Panc1 (cell line): ENCODE results near the gene HSPB8. TPM values are rescaled to one million over a fixed set of nuclear protein-coding genes. Genes with fewer than 3 reads are reported as not detected.

Source experiments
- ATAC-seq: fragments of 200-7000 bp; cut with Tn5 transposase; 2 replicates; pipeline ENCODE4 v1.9.1; 2020; ENCODE audit warnings: mild to moderate bottlenecking, moderate library complexity
- BruUV-seq: library from RNA; stranded (reverse); fragments of 400-500 nt; replicated peaks from 2 replicates; lab custom pipeline; 2021; lab: Mats Ljungman, UMichigan
- CTCF ChIA-PET: fragments of 300-600 bp; sonication (Branson Sonifier 250); formaldehyde crosslinking; loops from one replicate; lab custom pipeline; 2022; ENCODE audit warnings: antibody characterized with exemption; lab: Charles Lee
- POLR2A ChIA-PET: fragments of 300-600 bp; sonication (Branson Sonifier 250); formaldehyde crosslinking; loops from one replicate; lab custom pipeline; 2022; ENCODE audit warnings: antibody characterized with exemption; lab: Charles Lee
- DNase-seq: peaks from one replicate; pipeline ENCODE4 v3.0.0-alpha.2; 2010; ENCODE audit warnings: low read depth, low spot score
- H3K27ac ChIP-seq: 2 replicates; pipeline ENCODE4 v1.5.1; 2011; ENCODE audit warnings: mild to moderate bottlenecking, low read length, inconsistent platforms
- H3K27me3 ChIP-seq: fragments of 200-500 bp; sonication (Bioruptor generic); 2 replicates; pipeline ENCODE4 v1.6.0; 2014; ENCODE audit warnings: low read length, inconsistent platforms; ENCODE audit not compliant: control insufficient read depth, insufficient read depth
- H3K36me3 ChIP-seq: fragments of 200-500 bp; sonication (Bioruptor generic); 2 replicates; pipeline ENCODE4 v1.5.1; 2014; ENCODE audit warnings: inconsistent platforms, mild to moderate bottlenecking, low read length, moderate library complexity; ENCODE audit not compliant: control insufficient read depth, insufficient read depth
- H3K4me1 ChIP-seq: 2 replicates; pipeline ENCODE4 v1.5.1; 2011; ENCODE audit warnings: inconsistent platforms, mild to moderate bottlenecking, low read length, moderate library complexity; ENCODE audit not compliant: control insufficient read depth, insufficient read depth
- H3K4me3 ChIP-seq, 2 experiments: 2 replicates each; pipeline ENCODE4 v1.5.1; 2011 to 2012; ENCODE audit warnings: low read depth in 2 of 2, low read length in 2 of 2, mild to moderate bottlenecking in 2 of 2, inconsistent platforms in 1 of 2, moderate library complexity in 1 of 2
- H3K9me3 ChIP-seq: fragments of 200-500 bp; sonication (Bioruptor generic); 2 replicates; pipeline ENCODE4 v1.5.1; 2014; ENCODE audit warnings: low read depth, mild to moderate bottlenecking, inconsistent platforms, low read length, moderate library complexity; ENCODE audit not compliant: control insufficient read depth, insufficient read depth
- POLR2AphosphoS5 ChIP-seq: IDR thresholded peaks from 2 replicates; pipeline ENCODE4 v1.6.1; 2012; ENCODE audit warnings: mild to moderate bottlenecking, low read depth, low read length, moderate library complexity
- REST ChIP-seq, 2 experiments: IDR thresholded peaks; 2 replicates each; pipeline ENCODE4 v1.6.1; 2011 to 2012; ENCODE audit warnings: low read depth in 2 of 2, control low read depth in 1 of 2, low read length in 1 of 2, mild to moderate bottlenecking in 1 of 2, moderate library complexity in 1 of 2; ENCODE audit not compliant: insufficient read depth in 1 of 2
- SIN3A ChIP-seq: IDR thresholded peaks from 2 replicates; pipeline ENCODE4 v1.6.1; 2012; ENCODE audit warnings: low read depth, mild to moderate bottlenecking, low read length, moderate library complexity, borderline replicate concordance; ENCODE audit not compliant: insufficient read depth
- TCF7L2 ChIP-seq: IDR thresholded peaks from 2 replicates; pipeline ENCODE4 v1.6.1; 2011; ENCODE audit warnings: mild to moderate bottlenecking, low read depth, low read length, inconsistent platforms
- in situ Hi-C: cut with HindIII; loops from 2 replicates; pipeline ENCODE4 v1.10.0; 2016; ENCODE audit warnings: low sequenced_read_pairs, low pct_unique_long_range_greater_than_20kb
- intact Hi-C: fragments of 100-400 bp; cut with micrococcal nuclease; formaldehyde crosslinking; loops from one replicate; pipeline ENCODE4 v1.10.0; 2022; ENCODE audit not compliant: unreplicated experiment
- total RNA-seq: library from RNA; stranded (reverse); gene quantifications from one replicate; pipeline ENCODE4 v1.2.1, GENCODE V29; 2021; ENCODE audit not compliant: unreplicated experiment
- TF ChIP-seq, protein P1 (sequence below): fragments of 450-650 bp; IDR thresholded peaks from 2 replicates; pipeline ENCODE4 v1.5.1; 2017; ENCODE audit warnings: mild to moderate bottlenecking

The HSPB8 gene
- total RNA-seq, 1 experiment from 2014 or later: 2.0 TPM

GRCh38 chr12:119136811-119137410 lies 41.8 kb upstream of the HSPB8 start:
- H3K27me3 ChIP-seq: peaks cover 4% of the 10 kb centered on the region
- in situ Hi-C loops: no loop called here
- no peaks in the 10 kb centered on the region for H3K4me1 ChIP-seq
- TF ChIP-seq TCF7L2 (no peak), SIN3A (no peak), POLR2AphosphoS5 (no peak), REST (IDR thresholded peaks at IDR 0.05; ENCODE audit: insufficient read depth in 1 of 2, low read depth in 2 of 2, low read length in 1 of 2) (no peak)
- TF ChIP-seq, protein P1, sequence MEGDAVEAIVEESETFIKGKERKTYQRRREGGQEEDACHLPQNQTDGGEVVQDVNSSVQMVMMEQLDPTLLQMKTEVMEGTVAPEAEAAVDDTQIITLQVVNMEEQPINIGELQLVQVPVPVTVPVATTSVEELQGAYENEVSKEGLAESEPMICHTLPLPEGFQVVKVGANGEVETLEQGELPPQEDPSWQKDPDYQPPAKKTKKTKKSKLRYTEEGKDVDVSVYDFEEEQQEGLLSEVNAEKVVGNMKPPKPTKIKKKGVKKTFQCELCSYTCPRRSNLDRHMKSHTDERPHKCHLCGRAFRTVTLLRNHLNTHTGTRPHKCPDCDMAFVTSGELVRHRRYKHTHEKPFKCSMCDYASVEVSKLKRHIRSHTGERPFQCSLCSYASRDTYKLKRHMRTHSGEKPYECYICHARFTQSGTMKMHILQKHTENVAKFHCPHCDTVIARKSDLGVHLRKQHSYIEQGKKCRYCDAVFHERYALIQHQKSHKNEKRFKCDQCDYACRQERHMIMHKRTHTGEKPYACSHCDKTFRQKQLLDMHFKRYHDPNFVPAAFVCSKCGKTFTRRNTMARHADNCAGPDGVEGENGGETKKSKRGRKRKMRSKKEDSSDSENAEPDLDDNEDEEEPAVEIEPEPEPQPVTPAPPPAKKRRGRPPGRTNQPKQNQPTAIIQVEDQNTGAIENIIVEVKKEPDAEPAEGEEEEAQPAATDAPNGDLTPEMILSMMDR: no peak
- no TSS peak for BruUV-seq
- ATAC-seq (no peak), DNase-seq (no peak)
- POLR2A ChIA-PET: no interaction called here
- no peak overlapping the region for H3K4me3 ChIP-seq
- CTCF ChIA-PET: no interaction called here
- intact Hi-C loops: no loop called here
- no peak overlapping the region for H3K27ac ChIP-seq
- no peaks in the 10 kb centered on the region for H3K36me3 ChIP-seq
- no peaks in the 10 kb centered on the region for H3K9me3 ChIP-seq

- CTCF ChIA-PET: no interaction called here
- intact Hi-C loops: no loop called here
- in situ Hi-C loops: no loop called here
- Histone ChIP-seq H3K27me3 (peaks cover 8% of the 10 kb centered on the region), H3K4me1 (no peaks in the 10 kb centered on the region), H3K9me3 (no peaks in the 10 kb centered on the region), H3K27ac (no peak overlapping the region), H3K4me3 (no peak overlapping the region), H3K36me3 (no peaks in the 10 kb centered on the region)
- DNase-seq (no peak), ATAC-seq (no peak)
- POLR2A ChIA-PET: no interaction called here
- BruUV-seq: no TSS peak
- TF ChIP-seq SIN3A: no peak
- no peak for TF ChIP-seq TCF7L2
These were observed 39.3 kb upstream of the HSPB8 start for GRCh38 chr12:119139448-119139847.

DNA sequence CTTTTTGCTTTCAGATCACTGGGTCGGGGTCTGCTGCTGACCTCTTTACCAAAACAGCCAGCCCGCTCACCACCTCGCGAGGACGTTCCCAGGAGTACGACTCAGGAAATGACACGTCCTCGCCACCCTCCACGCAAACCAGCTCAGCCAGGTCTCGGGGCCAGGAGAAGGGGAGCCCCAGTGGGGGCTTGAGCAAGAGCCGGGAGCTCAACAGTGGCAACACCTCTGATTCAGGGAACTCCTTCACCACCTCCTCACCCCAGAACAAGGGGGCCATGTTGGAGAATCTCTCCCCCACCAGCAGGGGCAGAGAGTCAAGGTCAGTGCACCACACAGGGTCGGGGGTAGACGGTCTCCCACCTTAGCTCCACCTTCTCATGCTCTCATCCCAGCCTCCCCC lies 33.4 kb upstream of the HSPB8 start:
- in situ Hi-C loops: no loop called here
- H3K9me3 ChIP-seq: no peaks in the 10 kb centered on the region
- no peak for ATAC-seq

More for the DNA sequence above, 33.4 kb upstream of the HSPB8 start:
- Histone ChIP-seq H3K4me1 (no peaks in the 10 kb centered on the region), H3K27ac (no peak overlapping the region), H3K36me3 (no peaks in the 10 kb centered on the region), H3K4me3 (no peak overlapping the region), H3K27me3 (peaks cover 12% of the 10 kb centered on the region)
- CTCF ChIA-PET: no interaction called here
- intact Hi-C loops: no loop called here
- no TSS peak for BruUV-seq
- TF ChIP-seq SIN3A (no peak), TCF7L2 (no peak), POLR2AphosphoS5 (no peak), REST (IDR thresholded peaks at IDR 0.05; ENCODE audit: insufficient read depth in 1 of 2, low read depth in 2 of 2, low read length in 1 of 2) (no peak)
- TF ChIP-seq, protein P1: no peak
- POLR2A ChIA-PET: no interaction called here
- no peak for DNase-seq
